Aorta (tissue), 5 donors: ENCODE data around the gene KRTAP9-7. TPM values are rescaled to one million over a fixed set of nuclear protein-coding genes. Genes with fewer than 3 reads are reported as not detected.

Experiments
- ATAC-seq: fragments of 200-7000 bp; cut with Tn5 transposase; one replicate; pipeline ENCODE4 v1.9.1; 2022; ENCODE audit warnings: moderate library complexity; ENCODE audit not compliant: low FRiP score
- DNase-seq, 2 donors: peaks; one replicate each; pipeline ENCODE4 v3.0.0-alpha.2; 2020
- H3K27ac ChIP-seq, 2 donors: one replicate each; pipeline ENCODE4 v1.5.1; 2013; ENCODE audit warnings: low read length in 2 of 2, mild to moderate bottlenecking in 2 of 2, moderate library complexity in 2 of 2, control low read depth in 1 of 2, inconsistent platforms in 1 of 2, low read depth in 1 of 2
- H3K27me3 ChIP-seq, 2 donors: one replicate each; pipeline ENCODE4 v1.6.1; 2013; ENCODE audit warnings: control low read depth in 1 of 2, low read length in 1 of 2, mild to moderate bottlenecking in 1 of 2, moderate library complexity in 1 of 2; ENCODE audit not compliant: insufficient read depth in 2 of 2, control insufficient read depth in 1 of 2
- H3K36me3 ChIP-seq, 2 donors: one replicate each; pipeline ENCODE4 v1.6.1; 2013; ENCODE audit warnings: control low read depth in 1 of 2, low read length in 1 of 2, mild to moderate bottlenecking in 1 of 2; ENCODE audit not compliant: insufficient read depth in 2 of 2, control insufficient read depth in 1 of 2
- H3K4me1 ChIP-seq, 2 donors: one replicate each; pipeline ENCODE4 v1.6.1; 2013; ENCODE audit warnings: low read length in 2 of 2, control low read depth in 1 of 2, mild to moderate bottlenecking in 1 of 2, moderate library complexity in 1 of 2; ENCODE audit not compliant: insufficient read depth in 2 of 2, control insufficient read depth in 1 of 2
- H3K4me3 ChIP-seq, 2 donors: one replicate each; pipeline ENCODE4 v1.5.1; 2013; ENCODE audit warnings: low read length in 2 of 2, control low read depth in 1 of 2, mild to moderate bottlenecking in 1 of 2
- H3K9me3 ChIP-seq: one replicate; pipeline ENCODE4 v1.6.1; 2013; ENCODE audit warnings: mild to moderate bottlenecking, low read length; ENCODE audit not compliant: control insufficient read depth
- WGBS, 2 donors: extraction: QIAGEN DNeasy Blood & Tissue Kit; methylation state at CpG; one replicate each; pipeline ENCODE4 v1.1.7; 2013; 5-methylcytosine and 5-hydroxymethylcytosine counted together
- intact Hi-C, 2 donors: fragments of 100-400 bp; cut with DNase I; formaldehyde crosslinking; loops; one replicate each; pipeline versions ENCODE4 v1.14.2 to v1.15.0; 2022
- polyA plus RNA-seq, 2 donors: library from polyadenylated mRNA; stranded (reverse); fragments of 200-250 nt; gene quantifications; one replicate each; pipeline ENCODE4 v1.2.3, GENCODE V29; 2013
- total RNA-seq, 2 donors: library from RNA; stranded (reverse); fragmentation: NEBNext Ultra II Directional; extraction: Animal tissue kit (Norgen Biotek cat#: 25700); gene quantifications; one replicate each; pipeline ENCODE4 v1.2.1, GENCODE V29; 2021
- donor health status: healthy with polysubstance abuse.
- donor health status: Bipolar disorder and iron deficiency.
- donor health status: DM: no; HTN: no; CAD: no.
- donor health status: DM: no; HTN: no; CAD: no.
- donor health status: DM: yes; HTN: yes; CAD: no.

KRTAP9-7 gene
- total and polyA plus RNA-seq, 4 donors: not detected

GRCh38 chr17:41294016-41294415 is 18.5 kb downstream of the KRTAP9-7 start:
- no peaks in the 10 kb centered on the region for H3K4me1 ChIP-seq
- no peak overlapping the region for H3K4me3 ChIP-seq
- 58 to 64% methylated on average over 1 of the region's 1 CpG for WGBS, 2 donors
- no peak overlapping the region for H3K27ac ChIP-seq
- ATAC-seq: no peak
- H3K9me3 ChIP-seq: no peaks in the 10 kb centered on the region
- no peak for DNase-seq
- H3K27me3 ChIP-seq: no peaks in the 10 kb centered on the region
- intact Hi-C loops: no loop called here
- H3K36me3 ChIP-seq: no peaks in the 10 kb centered on the region

GRCh38 chr17:41296846-41297245 is 21.3 kb downstream of the KRTAP9-7 start:
- Histone ChIP-seq H3K27me3 (no peaks in the 10 kb centered on the region), H3K4me1 (no peaks in the 10 kb centered on the region), H3K27ac (no peak overlapping the region), H3K36me3 (no peaks in the 10 kb centered on the region), H3K4me3 (no peak overlapping the region), H3K9me3 (no peaks in the 10 kb centered on the region)
- WGBS, 2 donors: 65 to 76% methylated on average over 1 of the region's 1 CpG
- ATAC-seq: no peak
- DNase-seq: no peak
- intact Hi-C loops: no loop called here

- H3K36me3 ChIP-seq: no peaks in the 10 kb centered on the region
- intact Hi-C loops: no loop called here
- no peaks in the 10 kb centered on the region for H3K9me3 ChIP-seq
- H3K4me3 ChIP-seq: no peak overlapping the region
- H3K27ac ChIP-seq: no peak overlapping the region
- no peaks in the 10 kb centered on the region for H3K27me3 ChIP-seq
- WGBS, 2 donors: 83 to 88% methylated on average over 20 of the region's 20 CpGs
- DNase-seq: no peak
- ATAC-seq: no peak
- H3K4me1 ChIP-seq: no peaks in the 10 kb centered on the region
These were observed 23.1 kb downstream of the KRTAP9-7 start for GRCh38 chr17:41298458-41299135.

- ATAC-seq (no peak), DNase-seq (no peak)
- H3K4me3 ChIP-seq: no peak overlapping the region
- H3K27me3 ChIP-seq: no peaks in the 10 kb centered on the region
- no peaks in the 10 kb centered on the region for H3K4me1 ChIP-seq
- no peaks in the 10 kb centered on the region for H3K36me3 ChIP-seq
- intact Hi-C loops: no loop called here
- no peak overlapping the region for H3K27ac ChIP-seq
- 58 to 71% methylated on average over 5 of the region's 5 CpGs for WGBS, 2 donors
- H3K9me3 ChIP-seq: no peaks in the 10 kb centered on the region
These were observed 25.8 kb downstream of the KRTAP9-7 start for GRCh38 chr17:41301204-41301790.

GRCh38 chr17:41301916-41302901 is 26.7 kb downstream of the KRTAP9-7 start, which contains the start of gene KRTAP29-1:
Gene KRTAP29-1 (minus strand): TSS chr17:41302851. CDS start chr17:41302851, 0 bp downstream.
- H3K4me1 ChIP-seq: no peaks in the 10 kb centered on the region

DNA sequence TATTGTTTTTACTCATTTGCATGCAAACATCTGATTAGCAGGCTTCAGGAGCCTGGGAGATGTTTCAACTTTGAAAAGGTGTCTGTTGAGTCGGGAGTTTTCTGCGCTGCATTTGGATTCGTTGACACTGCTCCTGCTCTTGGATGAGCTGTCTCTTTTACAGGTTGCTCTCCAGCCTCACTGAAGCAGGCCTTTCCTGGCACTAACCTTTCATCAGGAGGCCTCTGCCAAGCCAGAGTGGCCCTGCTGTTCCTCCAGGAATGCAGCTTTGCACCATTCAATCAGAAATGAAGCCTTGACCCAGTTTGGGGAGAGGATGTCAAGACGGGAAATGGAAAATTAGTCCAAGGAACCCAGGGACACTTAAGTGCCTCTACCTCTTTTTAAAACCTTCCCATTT is 27.5 kb downstream of the KRTAP9-7 start:
- Histone ChIP-seq H3K4me3 (no peak overlapping the region), H3K9me3 (no peaks in the 10 kb centered on the region), H3K27ac (no peak overlapping the region), H3K27me3 (no peaks in the 10 kb centered on the region), H3K4me1 (no peaks in the 10 kb centered on the region), H3K36me3 (no peaks in the 10 kb centered on the region)
- no peak for DNase-seq
- 77 to 80% methylated on average over 4 of the region's 4 CpGs for WGBS, 2 donors
- intact Hi-C loops: no loop called here
- ATAC-seq: no peak

More at GRCh38 chr17:41301916-41302901, 26.7 kb downstream of the KRTAP9-7 start, which contains the start of gene KRTAP29-1:
- ATAC-seq (no peak), DNase-seq (no peak)
- H3K36me3 ChIP-seq: no peaks in the 10 kb centered on the region
- intact Hi-C loops: no loop called here
- H3K27me3 ChIP-seq: no peaks in the 10 kb centered on the region
- 12 to 13% methylated on average over 11 of the region's 11 CpGs for whole genome bisulfite sequencing, 2 donors
- H3K9me3 ChIP-seq: no peaks in the 10 kb centered on the region
- H3K27ac ChIP-seq: no peak within 1 kb of the TSS
- no peak within 1 kb of the TSS for H3K4me3 ChIP-seq

GRCh38 chr17:41304091-41304490 is 28.6 kb downstream of the KRTAP9-7 start:
- intact Hi-C loops: no loop called here
- no peaks in the 10 kb centered on the region for H3K9me3 ChIP-seq
- 79 to 83% methylated on average over 12 of the region's 12 CpGs for WGBS, 2 donors
- ATAC-seq (no peak), DNase-seq (no peak)
- no peak overlapping the region for H3K4me3 ChIP-seq
- no peaks in the 10 kb centered on the region for H3K27me3 ChIP-seq
- no peaks in the 10 kb centered on the region for H3K36me3 ChIP-seq
- no peak overlapping the region for H3K27ac ChIP-seq
- H3K4me1 ChIP-seq: no peaks in the 10 kb centered on the region

DNA sequence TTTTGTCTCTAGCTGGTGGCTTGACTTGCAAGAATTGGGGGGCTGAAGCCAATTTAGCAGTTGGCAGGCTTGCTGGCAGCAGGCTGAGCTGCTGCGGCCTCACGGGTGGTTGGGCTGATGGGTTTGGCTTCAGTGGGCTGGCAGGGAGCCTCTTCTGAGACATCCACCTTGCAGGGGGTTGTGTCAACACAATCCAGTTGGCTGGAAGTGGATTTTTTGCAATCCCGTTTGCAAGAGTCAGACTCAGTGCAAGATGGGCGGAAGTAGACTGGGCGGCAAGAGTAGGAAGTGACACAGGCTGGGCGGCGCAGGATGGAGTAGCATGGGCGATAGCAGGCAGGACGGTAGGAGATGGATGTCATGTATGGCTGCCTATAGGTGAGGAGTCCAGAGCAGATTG is 32.1 kb downstream of the KRTAP9-7 start:
- no peaks in the 10 kb centered on the region for H3K9me3 ChIP-seq
- no peak overlapping the region for H3K4me3 ChIP-seq
- intact Hi-C loops: no loop called here
- H3K4me1 ChIP-seq: no peaks in the 10 kb centered on the region
- DNase-seq (peak in 1 of 2 donors; percentile 71), ATAC-seq (no peak)
- WGBS, 2 donors: 63 to 64% methylated on average over 9 of the region's 9 CpGs
- no peaks in the 10 kb centered on the region for H3K36me3 ChIP-seq
- no peak overlapping the region for H3K27ac ChIP-seq
- no peaks in the 10 kb centered on the region for H3K27me3 ChIP-seq
